Endothelial cell (in vitro differentiated cells): Measurements from ENCODE around the gene C19orf73. TPM values are rescaled to one million over a fixed set of nuclear protein-coding genes. Genes with fewer than 3 reads are reported as not detected.

Experiments used
- DNase-seq: peaks from one replicate; pipeline ENCODE4 v3.0.0; 2021; ENCODE audit warnings: low spot score
- H3K27ac Mint-ChIP-seq: one replicate; pipeline ENCODE4 v1.8.0; 2021; ENCODE audit warnings: mixed read lengths, inconsistent platforms; ENCODE audit not compliant: unreplicated experiment
- H3K27me3 Mint-ChIP-seq: one replicate; pipeline ENCODE4 v1.8.0; 2021; ENCODE audit warnings: mild to moderate bottlenecking, moderate library complexity, mixed read lengths, inconsistent platforms; ENCODE audit not compliant: unreplicated experiment
- H3K36me3 Mint-ChIP-seq: one replicate; pipeline ENCODE4 v1.8.0; 2021; ENCODE audit warnings: mild to moderate bottlenecking, low read depth, mixed read lengths, inconsistent platforms; ENCODE audit not compliant: unreplicated experiment
- H3K4me1 Mint-ChIP-seq: one replicate; pipeline ENCODE4 v1.8.0; 2021; ENCODE audit warnings: mild to moderate bottlenecking, mixed read lengths, inconsistent platforms; ENCODE audit not compliant: unreplicated experiment
- H3K4me3 Mint-ChIP-seq: one replicate; pipeline ENCODE4 v1.8.0; 2021; ENCODE audit warnings: mild to moderate bottlenecking, mixed read lengths, inconsistent platforms; ENCODE audit not compliant: unreplicated experiment
- H3K9me3 Mint-ChIP-seq: one replicate; pipeline ENCODE4 v1.8.0; 2021; ENCODE audit warnings: mixed read lengths, inconsistent platforms; ENCODE audit not compliant: unreplicated experiment
- total RNA-seq: library from RNA; stranded (reverse); fragmentation: NEBNext Ultra II Directional; extraction: Animal tissue kit (Norgen Biotek cat#: 25700); gene quantifications from one replicate; pipeline ENCODE4 v1.2.1, GENCODE V29; 2021; ENCODE audit not compliant: unreplicated experiment
- TF ChIP-seq, protein P1 (sequence below): fragments of 200-600 bp; sonication (generic); IDR thresholded peaks from one replicate; pipeline ENCODE4 v1.5.0; 2021; ENCODE audit warnings: antibody characterized with exemption; ENCODE audit not compliant: unreplicated experiment

C19orf73 gene
- total RNA-seq, 1 donor from 2014 or later = 0.51 TPM

DNA sequence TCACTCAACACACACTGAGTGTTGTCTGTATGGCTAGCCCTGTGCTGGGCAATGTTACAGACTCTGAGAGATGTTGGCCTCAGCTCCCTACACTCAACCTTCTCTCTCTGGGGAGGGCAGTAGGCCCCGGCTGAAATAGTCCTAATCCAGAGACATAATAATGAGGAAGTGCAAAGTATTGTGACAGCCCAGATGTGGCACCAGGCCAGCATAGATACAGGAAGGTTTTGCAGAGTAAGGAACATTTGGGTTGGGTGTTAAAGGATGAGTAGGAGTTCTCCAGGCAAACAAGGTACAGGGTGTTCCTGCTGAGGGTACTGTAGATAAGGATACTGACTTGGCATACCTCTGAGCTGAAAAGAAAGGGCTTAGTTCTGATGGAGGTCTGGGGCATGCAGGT lies 2.4 kb downstream of the C19orf73 start:
- no peaks in the 10 kb centered on the region for H3K9me3 Mint-ChIP-seq
- H3K4me1 Mint-ChIP-seq = peaks cover 19% of the 10 kb centered on the region
- TF ChIP-seq, protein P1, sequence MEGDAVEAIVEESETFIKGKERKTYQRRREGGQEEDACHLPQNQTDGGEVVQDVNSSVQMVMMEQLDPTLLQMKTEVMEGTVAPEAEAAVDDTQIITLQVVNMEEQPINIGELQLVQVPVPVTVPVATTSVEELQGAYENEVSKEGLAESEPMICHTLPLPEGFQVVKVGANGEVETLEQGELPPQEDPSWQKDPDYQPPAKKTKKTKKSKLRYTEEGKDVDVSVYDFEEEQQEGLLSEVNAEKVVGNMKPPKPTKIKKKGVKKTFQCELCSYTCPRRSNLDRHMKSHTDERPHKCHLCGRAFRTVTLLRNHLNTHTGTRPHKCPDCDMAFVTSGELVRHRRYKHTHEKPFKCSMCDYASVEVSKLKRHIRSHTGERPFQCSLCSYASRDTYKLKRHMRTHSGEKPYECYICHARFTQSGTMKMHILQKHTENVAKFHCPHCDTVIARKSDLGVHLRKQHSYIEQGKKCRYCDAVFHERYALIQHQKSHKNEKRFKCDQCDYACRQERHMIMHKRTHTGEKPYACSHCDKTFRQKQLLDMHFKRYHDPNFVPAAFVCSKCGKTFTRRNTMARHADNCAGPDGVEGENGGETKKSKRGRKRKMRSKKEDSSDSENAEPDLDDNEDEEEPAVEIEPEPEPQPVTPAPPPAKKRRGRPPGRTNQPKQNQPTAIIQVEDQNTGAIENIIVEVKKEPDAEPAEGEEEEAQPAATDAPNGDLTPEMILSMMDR = no peak

DNA sequence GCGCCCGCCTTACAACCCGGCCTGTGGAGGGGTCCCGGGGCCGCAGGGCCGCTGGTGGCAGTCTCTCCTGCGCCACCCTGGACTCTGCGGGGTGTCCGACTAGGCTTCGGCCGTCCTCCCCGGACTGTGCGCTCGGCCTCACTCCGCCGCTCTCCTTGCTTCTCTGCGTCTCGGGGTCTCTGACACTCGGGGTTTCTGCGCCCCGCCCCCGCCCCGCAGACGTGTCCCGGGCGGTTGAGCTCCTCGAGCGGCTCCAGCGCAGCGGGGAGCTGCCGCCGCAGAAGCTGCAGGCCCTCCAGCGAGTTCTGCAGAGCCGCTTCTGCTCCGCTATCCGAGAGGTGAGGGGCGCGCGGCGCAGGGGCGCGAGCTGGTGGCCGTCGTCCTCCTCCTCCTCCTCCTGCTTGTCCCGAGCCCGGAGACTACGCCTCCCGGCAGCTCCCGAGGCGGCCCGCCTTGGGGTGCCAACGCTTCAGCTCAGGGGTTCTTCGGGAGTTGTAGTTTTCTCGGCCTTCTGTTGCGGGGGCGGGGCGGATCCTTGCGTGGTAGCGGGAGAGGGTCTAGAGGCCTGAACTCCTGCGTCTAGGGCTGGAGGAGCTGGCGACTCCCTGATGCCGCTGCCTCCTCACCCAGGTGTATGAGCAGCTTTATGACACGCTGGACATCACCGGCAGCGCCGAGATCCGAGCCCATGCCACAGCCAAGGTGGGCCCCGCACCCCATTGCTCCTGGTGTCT lies 4.1 kb downstream of the C19orf73 start:
- H3K27ac Mint-ChIP-seq = no peak overlapping the region
- H3K4me1 Mint-ChIP-seq = peaks cover 13% of the 10 kb centered on the region
- H3K36me3 Mint-ChIP-seq = peaks cover 10% of the 10 kb centered on the region
- DNase-seq = peak; percentile 56
- peaks cover 14% of the 10 kb centered on the region for H3K27me3 Mint-ChIP-seq
- TF ChIP-seq, protein P1 = no peak
- peak overlapping the region; percentile 93 for H3K4me3 Mint-ChIP-seq
- no peaks in the 10 kb centered on the region for H3K9me3 Mint-ChIP-seq

More for the DNA sequence above, 2.4 kb downstream of the C19orf73 start:
- DNase-seq = no peak
- Mint-ChIP-seq H3K4me3 (no peak overlapping the region), H3K36me3 (peaks cover 12% of the 10 kb centered on the region), H3K27ac (no peak overlapping the region), H3K27me3 (peaks cover 22% of the 10 kb centered on the region)

DNA sequence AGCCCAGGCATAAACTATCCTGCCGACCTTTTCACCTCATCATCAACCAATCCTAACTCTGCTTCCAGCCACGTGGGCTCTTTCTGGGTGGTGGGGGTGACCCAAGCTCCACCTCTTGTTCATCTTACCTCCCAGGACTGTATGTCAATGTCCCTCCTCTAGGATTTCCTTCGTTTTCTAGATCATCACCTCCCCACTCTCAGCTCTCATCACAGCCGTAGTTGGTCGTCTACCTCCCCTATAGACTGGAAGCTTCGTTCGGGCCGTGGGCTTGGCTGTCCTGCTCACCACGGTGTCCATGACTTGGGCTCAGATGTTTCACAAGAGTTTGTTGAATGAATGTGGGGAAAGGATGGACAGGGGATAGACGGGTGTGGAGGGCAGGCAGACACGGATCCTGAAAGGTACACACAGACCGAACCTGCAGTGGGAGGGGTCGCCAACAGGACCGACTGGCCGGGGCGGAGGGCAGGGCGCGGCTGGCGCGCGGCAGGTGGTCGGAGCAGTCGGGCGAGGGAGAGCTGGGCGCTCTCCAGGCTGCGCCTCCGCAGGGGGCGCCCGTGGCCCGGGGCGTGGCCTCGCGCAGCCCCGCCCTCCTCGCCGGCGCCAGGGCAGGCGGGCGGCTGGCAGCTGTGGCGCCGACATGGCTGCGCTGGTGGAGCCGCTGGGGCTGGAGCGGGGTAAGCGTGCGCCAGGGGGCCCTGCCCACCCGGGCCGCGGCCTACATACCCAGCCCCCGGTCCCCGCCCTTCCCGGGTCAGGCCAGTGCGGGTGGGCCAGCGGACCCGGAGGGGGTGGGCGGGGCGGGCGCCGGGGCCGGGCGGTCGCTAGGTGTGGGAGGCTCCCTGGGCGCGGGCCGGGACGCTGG lies 4.9 kb downstream of the C19orf73 start, which contains the start of gene LIN7B:
Gene LIN7B, plus strand, starts transcription at position 609 of the 868 bp plus-strand sequence. Its CDS starts 35 bp downstream, at position 644.
- Mint-ChIP-seq H3K27me3 (peaks cover 16% of the 10 kb centered on the region), H3K4me1 (peaks cover 21% of the 10 kb centered on the region), H3K4me3 (peak within 1 kb of the TSS; percentile 93), H3K27ac (peak within 1 kb of the TSS; percentile 32), H3K36me3 (peaks cover 16% of the 10 kb centered on the region), H3K9me3 (no peaks in the 10 kb centered on the region)
- TF ChIP-seq, protein P1 = no peak
- DNase-seq = peak; percentile 87

DNA sequence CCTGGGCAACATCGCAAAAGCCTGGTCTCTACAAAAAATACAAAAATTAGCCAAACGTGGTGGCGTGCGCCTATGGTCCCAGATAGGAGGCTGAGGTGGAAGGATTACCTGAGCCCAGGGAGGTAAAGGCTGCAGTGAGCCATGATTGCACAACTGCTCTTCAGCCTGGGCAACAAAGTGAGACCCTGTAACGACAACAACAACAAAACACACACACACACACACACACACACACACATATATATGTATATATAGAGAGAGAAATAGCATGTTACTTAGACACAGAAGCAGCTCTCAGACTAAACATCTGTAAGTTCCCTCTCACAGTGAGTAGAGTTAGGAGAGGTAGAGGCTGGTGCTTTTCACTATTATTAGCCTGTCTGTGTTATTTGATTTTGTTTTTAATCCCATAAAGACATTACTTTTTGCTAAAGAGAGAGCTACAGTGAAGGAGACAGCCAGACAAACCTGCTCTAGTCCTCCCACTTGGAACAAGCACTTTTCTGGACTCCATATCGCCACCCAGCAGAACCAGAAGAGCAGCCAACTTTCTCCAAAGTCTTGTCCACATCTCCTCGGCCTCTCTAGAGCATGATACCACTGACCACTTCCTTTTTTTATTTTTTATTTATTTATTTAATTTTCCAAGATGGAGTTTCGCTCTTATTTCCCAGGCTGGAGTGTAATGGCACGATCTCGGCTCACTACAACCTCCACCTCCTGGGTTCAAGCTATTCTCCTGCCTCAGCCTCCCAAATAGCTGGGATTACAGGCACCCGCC lies 7.5 kb downstream of the C19orf73 start:
- TF ChIP-seq, protein P1 = no peak
- Mint-ChIP-seq H3K4me3 (no peak overlapping the region), H3K9me3 (no peaks in the 10 kb centered on the region), H3K36me3 (peaks cover 31% of the 10 kb centered on the region), H3K27me3 (peaks cover 11% of the 10 kb centered on the region), H3K4me1 (peaks cover 28% of the 10 kb centered on the region), H3K27ac (no peak overlapping the region)
- DNase-seq = no peak
